GM18858 (cell line): ENCODE results near the gene ARG1.
A peak's percentile ranks its signal among the peaks of the same experiment; 100 is the strongest.
"Not testable (repeated sequence)": the region's sequence is repeated elsewhere in the genome, so short reads cannot be mapped to it uniquely, and the experiment has no call there.

Experiments used
- ATAC-seq: cut with Tn5 transposase; IDR thresholded peaks from one replicate; pipeline ENCODE4 v1.9.1; 2021; ENCODE audit not compliant: unreplicated experiment

The ARG1 gene

DNA sequence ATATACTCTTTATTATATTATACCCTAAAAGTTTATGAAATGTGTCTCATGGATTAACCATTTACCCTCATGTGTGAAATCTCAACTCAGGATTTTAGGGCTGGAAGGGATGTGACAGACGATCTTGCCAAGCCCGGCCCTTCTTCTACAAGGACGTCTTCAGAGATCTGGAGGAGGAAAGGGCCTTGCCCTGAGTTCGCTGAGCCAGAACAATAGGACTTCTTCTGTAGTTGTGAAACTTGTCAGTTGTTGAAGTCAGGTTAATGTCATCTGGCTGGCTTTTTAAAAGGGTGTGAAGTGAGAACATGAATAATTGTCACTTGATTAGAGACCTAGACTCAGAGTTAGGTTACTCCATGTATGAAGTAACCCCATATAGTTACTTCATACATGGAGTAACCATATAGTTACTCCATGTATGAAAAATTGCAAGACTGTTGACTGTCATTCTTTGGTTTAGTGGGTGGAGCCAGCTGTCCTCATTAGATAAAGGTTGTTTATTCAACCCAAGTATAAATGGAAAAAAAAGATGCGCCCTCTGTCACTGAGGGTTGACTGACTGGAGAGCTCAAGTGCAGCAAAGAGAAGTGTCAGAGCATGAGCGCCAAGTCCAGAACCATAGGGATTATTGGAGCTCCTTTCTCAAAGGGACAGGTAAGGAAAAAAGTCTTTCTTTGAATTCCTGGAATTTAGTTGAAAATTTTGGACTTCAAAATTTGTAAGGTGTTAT is at the start of gene ARG1:
Gene ARG1, plus strand, starts transcription at position 541 of the 730 bp plus-strand sequence. Its CDS starts 57 bp downstream, at position 598.
- no peak for ATAC-seq

GRCh38 chr6:131523988-131524673 is 48.9 kb upstream of the ARG1 start:
- no peak for ATAC-seq

DNA sequence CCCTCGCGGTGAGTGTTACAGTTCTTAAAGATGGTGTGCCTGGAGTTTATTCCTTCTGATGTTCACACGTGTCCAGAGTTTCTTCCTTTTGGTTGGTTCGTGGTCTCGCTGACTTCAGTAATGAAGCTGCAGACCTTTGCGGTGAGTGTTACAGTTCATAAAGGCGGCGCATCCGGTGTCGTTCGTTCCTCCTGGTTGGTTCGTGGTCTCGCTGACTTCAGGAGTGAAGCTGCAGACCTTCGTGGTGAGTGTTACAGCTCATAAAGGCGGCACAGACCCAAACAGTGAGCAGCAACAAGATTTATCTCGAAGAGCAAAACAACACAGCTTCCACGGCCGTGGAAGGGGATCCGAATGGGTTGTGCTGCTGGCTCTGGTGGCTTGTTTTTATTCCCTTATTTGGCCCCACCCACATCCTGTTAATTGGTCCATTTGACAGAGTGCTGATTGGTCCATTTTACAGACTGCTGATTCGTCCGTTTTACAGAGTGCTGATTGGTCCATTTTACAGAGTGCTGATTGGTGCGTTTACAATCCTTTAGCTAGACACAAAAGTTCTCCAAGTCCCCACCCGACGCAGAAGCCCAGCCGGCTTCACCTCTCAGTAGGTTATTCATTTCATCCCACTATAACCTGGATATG is 48.2 kb upstream of the ARG1 start:
- no peak for ATAC-seq

GRCh38 chr6:131530936-131531335 is 42.1 kb upstream of the ARG1 start:
- not testable (repeated sequence) for ATAC-seq

GRCh38 chr6:131531681-131532080 is 41.3 kb upstream of the ARG1 start:
- ATAC-seq, result not testable (repeated sequence)

- ATAC-seq, result peak; percentile 88
Measured at GRCh38 chr6:131532580-131533039, 40.4 kb upstream of the ARG1 start.

GRCh38 chr6:131538615-131539014 is 34.4 kb upstream of the ARG1 start:
- ATAC-seq, result not testable (repeated sequence)

- no peak for ATAC-seq
Measured at GRCh38 chr6:131545317-131545716, 27.7 kb upstream of the ARG1 start.

DNA sequence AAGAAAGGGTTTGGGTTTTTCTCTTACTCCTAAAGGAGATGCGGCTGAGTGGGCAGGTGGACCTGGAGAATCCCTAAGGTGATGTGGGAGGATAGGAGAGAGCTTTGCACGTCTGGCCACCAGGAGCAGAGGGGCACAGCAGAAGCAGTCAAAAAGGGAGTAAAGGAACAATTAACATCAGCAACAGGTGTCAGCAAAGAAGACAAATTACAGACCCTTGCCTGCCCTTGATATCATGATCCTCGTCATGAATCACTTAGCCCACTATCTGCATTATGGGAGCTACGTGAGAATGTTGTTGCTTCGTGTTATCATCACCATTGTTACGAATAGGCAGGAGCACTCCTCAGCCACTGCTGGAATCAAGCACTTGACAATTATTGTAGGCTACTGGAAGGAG is 25.5 kb upstream of the ARG1 start:
- no peak for ATAC-seq

GRCh38 chr6:131548441-131548840 is 24.6 kb upstream of the ARG1 start:
- no peak for ATAC-seq

- no peak for ATAC-seq
Measured at GRCh38 chr6:131549811-131550210, 23.2 kb upstream of the ARG1 start.

DNA sequence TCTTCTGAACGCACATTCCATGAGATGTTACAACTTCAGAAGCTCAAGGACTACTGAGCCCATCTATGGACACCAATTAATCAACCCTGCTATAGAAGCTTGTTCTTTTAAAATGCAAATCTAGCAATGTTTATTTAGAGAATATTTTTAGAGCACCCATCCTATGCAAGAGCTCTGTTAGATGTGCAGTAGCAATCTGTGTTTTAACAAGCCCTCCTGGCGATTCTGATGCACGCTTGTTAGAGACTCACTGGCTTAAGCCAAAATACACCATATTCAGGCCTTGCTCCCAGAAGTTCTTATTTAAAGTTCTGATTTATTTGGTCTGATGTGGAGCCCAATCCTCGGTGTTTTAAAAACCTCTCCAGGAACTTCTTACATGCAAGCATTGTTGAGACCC is 21.1 kb upstream of the ARG1 start:
- no peak for ATAC-seq

DNA sequence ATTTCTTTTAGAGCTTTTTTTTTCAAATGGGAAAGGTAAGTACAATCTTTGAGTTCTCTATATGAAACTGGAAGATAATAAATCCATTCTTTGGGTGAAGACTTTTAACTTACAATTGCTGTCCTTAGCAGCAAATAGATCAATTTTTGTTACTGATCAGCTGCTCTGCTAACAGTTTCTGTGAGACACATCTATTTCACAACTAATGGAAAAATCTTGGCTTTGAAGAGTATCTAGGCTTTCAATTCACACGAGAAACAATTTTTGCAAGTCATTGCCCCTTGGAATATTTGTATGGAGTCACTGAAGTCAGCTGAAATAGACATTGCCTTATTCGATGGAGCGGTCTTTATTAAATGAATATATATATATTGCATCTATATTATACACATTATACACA is 20.5 kb upstream of the ARG1 start:
- ATAC-seq, result no peak

DNA sequence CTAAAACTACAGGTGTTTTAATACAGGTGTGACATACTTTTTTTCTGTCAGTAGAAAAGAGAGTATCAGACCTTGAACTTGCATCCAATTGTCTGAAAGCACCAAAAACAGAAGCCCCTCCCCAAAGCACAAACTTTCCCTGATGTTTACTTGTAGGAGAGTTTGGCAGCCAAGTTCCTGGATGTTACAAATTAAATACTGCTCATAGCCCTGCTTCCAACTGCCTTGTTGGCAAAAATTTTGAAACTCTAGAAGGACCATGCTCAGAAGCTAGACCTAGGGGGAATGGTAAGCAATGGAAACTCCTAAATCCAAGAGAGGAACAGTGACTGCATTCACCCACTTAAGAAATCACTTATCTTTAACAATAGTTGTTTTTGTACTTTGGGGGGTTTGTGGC is 17.0 kb upstream of the ARG1 start:
- ATAC-seq, result no peak

- ATAC-seq, result no peak
Measured at GRCh38 chr6:131558922-131559321, 14.1 kb upstream of the ARG1 start.

DNA sequence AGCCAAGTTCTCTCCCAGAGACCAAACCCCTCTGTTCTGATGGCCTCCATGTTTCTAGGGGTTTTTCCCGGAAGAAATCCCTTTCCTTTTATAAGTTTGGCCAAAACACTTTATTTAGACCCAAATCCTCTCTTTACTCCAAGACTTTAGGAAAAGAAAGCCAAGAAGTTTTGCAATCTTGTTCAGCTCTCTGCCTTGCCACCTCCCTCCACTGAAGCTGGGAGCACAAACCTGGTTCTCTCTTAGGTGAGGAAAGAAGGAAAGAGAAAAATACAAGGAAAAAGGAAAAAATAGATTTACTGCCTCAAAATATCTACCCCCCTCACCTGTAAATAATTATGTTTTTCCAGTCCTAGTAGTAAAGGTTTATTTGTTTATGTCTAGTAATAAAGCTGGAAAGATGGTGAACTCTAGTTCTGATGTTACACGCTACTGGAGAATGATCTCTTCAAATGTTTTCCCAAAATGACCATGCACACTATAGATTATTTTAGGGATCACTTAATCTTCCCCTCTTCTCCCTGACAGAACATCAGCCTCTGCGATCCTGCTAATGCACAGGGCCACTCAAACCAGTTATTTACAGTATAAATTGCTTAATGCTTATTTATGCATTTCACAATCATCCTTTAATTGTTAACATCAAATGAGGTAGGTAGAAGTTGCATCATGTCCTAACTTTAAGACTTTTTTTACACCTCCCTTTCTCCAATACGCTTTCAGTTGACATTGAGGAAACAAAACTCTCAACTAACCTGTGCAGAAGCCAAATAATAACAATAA is 10.9 kb upstream of the ARG1 start:
- ATAC-seq, result no peak

DNA sequence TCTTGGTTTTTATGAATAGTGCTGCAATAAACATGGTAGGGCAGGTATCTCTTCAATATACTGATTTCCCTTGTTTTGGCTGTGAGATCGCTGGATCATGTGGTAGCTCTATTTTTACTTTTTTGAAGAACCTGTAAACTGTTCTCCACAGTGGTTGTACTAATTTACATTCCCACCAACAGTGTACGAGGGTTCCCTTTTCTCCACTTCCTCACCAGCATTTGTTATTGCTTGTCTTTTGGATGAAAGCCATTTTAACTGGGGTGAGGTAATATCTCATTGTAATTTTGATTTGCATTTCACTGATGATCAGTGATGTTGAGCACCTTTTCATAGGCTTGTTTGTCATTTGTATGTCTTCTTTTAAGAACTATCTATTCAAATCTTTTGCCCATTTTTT is 8.0 kb upstream of the ARG1 start:
- no peak for ATAC-seq

- ATAC-seq, result no peak
Measured at GRCh38 chr6:131568726-131569125, 4.3 kb upstream of the ARG1 start.

DNA sequence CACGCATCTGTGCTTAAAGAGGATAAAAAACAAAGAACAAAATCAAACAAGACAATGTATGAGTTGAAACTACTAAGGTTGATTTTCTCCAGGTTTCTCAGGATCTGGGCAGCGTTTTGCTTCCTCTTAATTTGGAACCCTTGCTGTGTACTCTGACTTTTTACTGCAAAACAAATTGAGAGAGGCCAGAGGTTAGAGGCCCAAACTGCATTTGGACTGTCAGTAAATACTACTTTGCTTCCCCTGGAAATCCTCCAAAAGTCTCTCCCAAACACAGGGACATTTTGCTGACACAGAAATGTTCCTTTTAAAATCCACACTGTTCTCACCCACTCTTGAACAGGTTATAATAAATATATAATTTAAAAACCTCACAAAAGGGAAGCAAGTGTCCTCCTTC is 1.1 kb downstream of the ARG1 start:
- ATAC-seq, result no peak

DNA sequence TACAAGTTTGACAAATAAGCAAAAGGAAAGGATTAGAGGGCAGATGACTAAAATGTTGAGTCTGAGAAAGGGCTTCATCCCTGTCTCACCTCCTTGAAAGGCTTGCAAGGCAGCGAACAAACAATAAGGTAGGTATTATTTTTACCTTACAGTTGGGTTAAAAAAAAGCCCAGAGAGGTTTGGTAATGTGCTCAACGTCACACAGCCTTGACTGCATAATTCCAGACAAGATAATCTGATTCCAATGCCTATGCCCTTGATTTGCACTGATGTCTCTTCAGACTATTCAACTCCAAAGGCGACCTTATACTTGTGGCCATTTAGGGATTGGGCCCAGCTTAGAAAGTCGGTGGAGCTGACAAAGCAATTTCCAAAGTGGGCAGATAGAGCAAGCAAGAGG is 1.7 kb downstream of the ARG1 start:
- ATAC-seq, result no peak

- no peak for ATAC-seq
Measured at GRCh38 chr6:131575834-131576478, 2.9 kb downstream of the ARG1 start.
